H1 (cell line): ENCODE results near the gene UBE2E2. TPM values are rescaled to one million over a fixed set of nuclear protein-coding genes. Genes with fewer than 3 reads are reported as not detected.

Source experiments
- CTCF ChIA-PET: fragments of 300-600 bp; sonication (Branson Sonifier 250); formaldehyde crosslinking; loops from one replicate; lab custom pipeline; 2021; ENCODE audit not compliant: partially characterized antibody; lab: Charles Lee
- POLR2A ChIA-PET: fragments of 300-600 bp; sonication (Branson Sonifier 250); formaldehyde crosslinking; loops from one replicate; lab custom pipeline; 2021; ENCODE audit warnings: inconsistent platforms; ENCODE audit not compliant: partially characterized antibody; lab: Charles Lee
- DNase-seq, 2 experiments: peaks; one replicate each; pipeline versions ENCODE4 v3.0.0 to v3.0.0-alpha.2; 2010 to 2022; ENCODE audit warnings: low spot score in 2 of 2, low read depth in 1 of 2, mixed read lengths in 1 of 2
- FAIRE-seq: peaks from 2 replicates; lab custom pipeline; 2011; peaks lifted over from hg19 to GRCh38; lab: Jason Lieb, UNC
- H2AFZ ChIP-seq: 2 replicates; pipeline ENCODE4 v1.8.1; 2012; ENCODE audit warnings: low read length, inconsistent platforms
- H2AK5ac ChIP-seq: 2 replicates; pipeline ENCODE4 v1.6.1; 2013; ENCODE audit warnings: low read depth, low read length
- H2BK120ac ChIP-seq: replicated peaks from 2 replicates; pipeline ENCODE3; 2013; ENCODE audit warnings: low read depth, low read length, inconsistent platforms
- H2BK12ac ChIP-seq: 2 replicates; pipeline ENCODE4 v1.6.1; 2013; ENCODE audit warnings: low read depth, low read length
- H2BK15ac ChIP-seq: 2 replicates; pipeline ENCODE4 v1.6.1; 2013; ENCODE audit warnings: low read length
- H2BK20ac ChIP-seq: 2 replicates; pipeline ENCODE4 v1.6.1; 2013; ENCODE audit warnings: low read length
- H2BK5ac ChIP-seq: 2 replicates; pipeline ENCODE4 v1.6.1; 2013; ENCODE audit warnings: low read depth, low read length
- H3K14ac ChIP-seq: 2 replicates; pipeline ENCODE4 v1.6.1; 2013; ENCODE audit warnings: inconsistent platforms; ENCODE audit not compliant: insufficient read length
- H3K18ac ChIP-seq: 2 replicates; pipeline ENCODE4 v1.6.1; 2013; ENCODE audit warnings: low read length; ENCODE audit errors: extremely low read depth
- H3K23ac ChIP-seq: 2 replicates; pipeline ENCODE4 v1.6.1; 2013; ENCODE audit warnings: inconsistent platforms; ENCODE audit not compliant: insufficient read length
- H3K23me2 ChIP-seq: 2 replicates; pipeline ENCODE4 v1.6.1; 2013; ENCODE audit warnings: low read depth, low read length
- H3K27ac ChIP-seq: 2 replicates; pipeline ENCODE4 v1.6.1; 2011; ENCODE audit warnings: low read depth, low read length, inconsistent platforms
- H3K27me3 ChIP-seq, 4 experiments: replicated peaks in 1 of 4; 1 replicate in 1 of 4; 2 replicates in 3 of 4; pipeline versions ENCODE4 v1.6.1 to v1.8.1; 2011 to 2013; ENCODE audit warnings: low read length in 3 of 4, mild to moderate bottlenecking in 3 of 4, inconsistent platforms in 2 of 4, mixed read lengths in 2 of 4, moderate library complexity in 1 of 4; ENCODE audit not compliant: control insufficient read depth in 3 of 4, insufficient read depth in 3 of 4; ENCODE audit errors: extremely low read depth in 1 of 4
- H3K36me3 ChIP-seq, 4 experiments: 2 replicates each; pipeline versions ENCODE4 v1.6.1 to v1.8.1; 2011 to 2013; ENCODE audit warnings: mild to moderate bottlenecking in 4 of 4, low read length in 3 of 4, moderate library complexity in 2 of 4, control low read depth in 1 of 4, inconsistent platforms in 1 of 4; ENCODE audit not compliant: insufficient read depth in 4 of 4, control insufficient read depth in 2 of 4
- H3K4ac ChIP-seq: replicated peaks from 2 replicates; pipeline ENCODE3; 2013; ENCODE audit warnings: low read length, low read depth, mixed read lengths, inconsistent platforms; ENCODE audit not compliant: insufficient read length
- H3K4me1 ChIP-seq, 4 experiments: replicated peaks in 1 of 4; 1 replicate in 1 of 4; 2 replicates in 3 of 4; pipeline versions ENCODE4 v1.6.1 to v1.8.1; 2011 to 2013; ENCODE audit warnings: low read length in 3 of 4, inconsistent platforms in 2 of 4, mixed read lengths in 1 of 4; ENCODE audit not compliant: insufficient read depth in 4 of 4, control insufficient read depth in 3 of 4
- H3K4me2 ChIP-seq, 2 experiments: 2 replicates each; pipeline versions ENCODE4 v1.6.1 to v1.8.1; 2011 to 2013; ENCODE audit warnings: low read depth in 2 of 2, low read length in 2 of 2, control low read depth in 1 of 2, inconsistent platforms in 1 of 2, mild to moderate bottlenecking in 1 of 2; ENCODE audit not compliant: insufficient read depth in 1 of 2
- H3K4me3 ChIP-seq, 4 experiments: fragments of 200-600, 300-600 bp in 1 of 4; sonication (generic), shearing (Covaris generic), sonication (Bioruptor Twin) in 1 of 4; 2 replicates each; pipeline versions ENCODE4 v1.5.1 to v1.8.1; 2011 to 2016; ENCODE audit warnings: low read length in 4 of 4, low read depth in 3 of 4, control low read depth in 2 of 4, inconsistent platforms in 2 of 4, mild to moderate bottlenecking in 2 of 4, mixed read lengths in 1 of 4, moderate library complexity in 1 of 4; ENCODE audit not compliant: insufficient read depth in 2 of 4; ENCODE audit errors: extremely low read depth in 1 of 4
- H3K56ac ChIP-seq: replicated peaks from 2 replicates; pipeline ENCODE3; 2013; ENCODE audit warnings: low read depth, mild to moderate bottlenecking, mixed read lengths, low read length, inconsistent platforms; ENCODE audit not compliant: insufficient read length
- H3K79me1 ChIP-seq: 2 replicates; pipeline ENCODE4 v1.6.1; 2013; ENCODE audit warnings: low read depth, low read length, control low read depth
- H3K79me2 ChIP-seq, 2 experiments: 2 replicates each; pipeline versions ENCODE4 v1.6.1 to v1.8.1; 2012 to 2013; ENCODE audit warnings: low read length in 2 of 2, mild to moderate bottlenecking in 2 of 2, inconsistent platforms in 1 of 2; ENCODE audit not compliant: insufficient read depth in 2 of 2, control insufficient read depth in 1 of 2
- H3K9ac ChIP-seq, 4 experiments: replicated peaks in 1 of 4; 1 replicate in 1 of 4; 2 replicates in 3 of 4; pipeline versions ENCODE4 v1.6.1 to v1.8.1; 2011 to 2013; ENCODE audit warnings: low read depth in 3 of 4, low read length in 3 of 4, control low read depth in 2 of 4, mild to moderate bottlenecking in 2 of 4, moderate library complexity in 2 of 4, inconsistent platforms in 1 of 4; ENCODE audit errors: extremely low read depth in 1 of 4
- H3K9me3 ChIP-seq, 2 experiments: 2 replicates each; pipeline versions ENCODE4 v1.6.1 to v1.8.1; 2012 to 2013; ENCODE audit warnings: mild to moderate bottlenecking in 2 of 2, moderate library complexity in 2 of 2, control low read depth in 1 of 2, inconsistent platforms in 1 of 2, low read depth in 1 of 2, low read length in 1 of 2, mixed read lengths in 1 of 2; ENCODE audit not compliant: insufficient read depth in 2 of 2
- H4K20me1 ChIP-seq, 2 experiments: replicated peaks in 1 of 2; 2 replicates each; pipeline versions ENCODE3 to v1.8.1; 2011 to 2013; ENCODE audit warnings: inconsistent platforms in 2 of 2, low read length in 2 of 2, mild to moderate bottlenecking in 1 of 2; ENCODE audit not compliant: insufficient read depth in 2 of 2, control insufficient read depth in 1 of 2
- H4K5ac ChIP-seq: 2 replicates; pipeline ENCODE4 v1.6.1; 2013; ENCODE audit warnings: low read length, low read depth, mixed read lengths, inconsistent platforms; ENCODE audit not compliant: insufficient read length
- H4K8ac ChIP-seq: 2 replicates; pipeline ENCODE4 v1.8.0; 2013; ENCODE audit warnings: mild to moderate bottlenecking, moderate library complexity, low read length, inconsistent platforms; ENCODE audit not compliant: insufficient read depth; ENCODE audit errors: extremely low read depth
- H4K91ac ChIP-seq: replicated peaks from 2 replicates; pipeline ENCODE3; 2013; ENCODE audit warnings: low read length, mixed read lengths, inconsistent platforms; ENCODE audit not compliant: insufficient read length
- WGBS, 2 experiments: shearing (Covaris generic) in 1 of 2; methylation state at CpG; one replicate each; pipeline versions ENCODE4 v1.1.6 to v1.1.7; 2013 to 2015; ENCODE audit warnings: low lambda C conversion rate in 2 of 2, mixed read lengths in 2 of 2, inconsistent platforms in 1 of 2, low coverage in 1 of 2, missing lambda C conversion rate in 1 of 2; ENCODE audit not compliant: insufficient replicate concordance in 2 of 2, insufficient coverage in 1 of 2, insufficient read length in 1 of 2; ENCODE audit errors: extremely low coverage in 1 of 2, missing lambda C conversion rate in 1 of 2; 5-methylcytosine and 5-hydroxymethylcytosine counted together
- polyA plus RNA-seq, 7 experiments: library from polyadenylated mRNA; depleted of rRNA in 3 of 7; stranded (reverse) in 5 of 7; unstranded in 2 of 7; fragments of >200 nt in 5 of 7; fragments of 200-250 nt in 2 of 7; gene quantifications; 1 replicate in 5 of 7; 2 replicates in 1 of 7; 4 replicates in 1 of 7; pipeline versions ENCODE4 v1.2.1 to v1.2.3, GENCODE V29; 2011 to 2013; ENCODE audit warnings: missing spikeins in 2 of 7, mixed read lengths in 2 of 7
- total RNA-seq: library from RNA; stranded (reverse); fragmentation: NEBNext Ultra II Directional; extraction: Animal tissue kit (Norgen Biotek cat#: 25700); gene quantifications from 2 replicates; pipeline ENCODE4 v1.2.1, GENCODE V29; 2021

The UBE2E2 gene
- total and polyA plus RNA-seq, 2 of the 8 experiments (the other 6 are each of a cell fraction or from before 2014, with no cell fraction given): 57.6 to 70.6 TPM

DNA sequence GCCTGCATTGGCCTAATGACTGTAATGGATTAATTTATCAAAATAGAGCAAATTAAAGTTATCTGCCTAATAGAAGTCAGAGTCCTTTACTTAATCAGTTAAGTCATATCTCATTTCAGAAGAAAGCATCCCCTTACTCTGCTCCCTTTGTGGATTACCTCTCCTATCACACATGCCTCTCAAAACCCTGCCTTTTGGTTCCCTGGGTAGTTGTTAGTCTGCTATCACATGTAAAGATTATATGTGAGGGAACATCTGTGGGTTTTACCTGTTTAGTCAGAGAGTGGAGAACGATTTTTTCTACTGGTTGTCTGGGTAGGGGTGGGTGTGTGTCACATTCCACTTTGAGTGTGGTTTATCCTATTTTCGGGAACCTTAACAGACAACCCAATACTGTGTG lies 16.4 kb downstream of the UBE2E2 start:
- H3K79me2 ChIP-seq: peaks cover 0 to 57% of the 10 kb centered on the region in 2 experiments; a peak in 3 of 4 replicates
- H4K5ac ChIP-seq: no peak overlapping the region
- FAIRE-seq (no peak), DNase-seq (no peak)
- ChIA-PET POLR2A (no interaction called here), CTCF (no interaction called here)
- no peaks in the 10 kb centered on the region for H3K4me1 ChIP-seq
- H4K91ac ChIP-seq: no peak overlapping the region
- H2AK5ac ChIP-seq: no peak overlapping the region
- H3K4me2 ChIP-seq: no peak overlapping the region
- no peak overlapping the region for H2BK20ac ChIP-seq
- no peak overlapping the region for H3K27ac ChIP-seq
- 70% methylated on average over 2 of the region's 2 CpGs; no CpG with 5 or more reads in 1 of the 2 experiments for WGBS, 2 experiments
- H3K79me1 ChIP-seq: no peaks in the 10 kb centered on the region
- H4K8ac ChIP-seq: no peak overlapping the region
- no peak overlapping the region for H3K18ac ChIP-seq
- H3K9me3 ChIP-seq: 0 out of 4 replicates have a peak, but pooled peaks cover 0 to 2% of the 10 kb centered on the region in 2 experiments
- H3K9ac ChIP-seq: no peak overlapping the region
- H2AFZ ChIP-seq: no peak overlapping the region
- no peak overlapping the region for H3K56ac ChIP-seq
- H3K4me3 ChIP-seq: no peak overlapping the region
- no peak overlapping the region for H3K14ac ChIP-seq
- no peaks in the 10 kb centered on the region for H3K27me3 ChIP-seq
- no peaks in the 10 kb centered on the region for H4K20me1 ChIP-seq
- no peak overlapping the region for H3K23ac ChIP-seq
- no peak overlapping the region for H2BK12ac ChIP-seq
- H2BK15ac ChIP-seq: no peak overlapping the region
- no peak overlapping the region for H2BK5ac ChIP-seq
- H3K4ac ChIP-seq: no peak overlapping the region
- no peaks in the 10 kb centered on the region for H3K36me3 ChIP-seq
- no peaks in the 10 kb centered on the region for H3K23me2 ChIP-seq
- no peak overlapping the region for H2BK120ac ChIP-seq
